A204.1 (cell line): ENCODE measurements around the gene MYOM1.
"Not testable (repeated sequence)": the region's sequence is repeated elsewhere in the genome, so short reads cannot be mapped to it uniquely, and the experiment has no call there.

Experiments
- FAIRE-seq: peaks from 2 replicates; lab custom pipeline; 2012; peaks lifted over from hg19 to GRCh38; lab: Jason Lieb, UNC

MYOM1 gene

DNA sequence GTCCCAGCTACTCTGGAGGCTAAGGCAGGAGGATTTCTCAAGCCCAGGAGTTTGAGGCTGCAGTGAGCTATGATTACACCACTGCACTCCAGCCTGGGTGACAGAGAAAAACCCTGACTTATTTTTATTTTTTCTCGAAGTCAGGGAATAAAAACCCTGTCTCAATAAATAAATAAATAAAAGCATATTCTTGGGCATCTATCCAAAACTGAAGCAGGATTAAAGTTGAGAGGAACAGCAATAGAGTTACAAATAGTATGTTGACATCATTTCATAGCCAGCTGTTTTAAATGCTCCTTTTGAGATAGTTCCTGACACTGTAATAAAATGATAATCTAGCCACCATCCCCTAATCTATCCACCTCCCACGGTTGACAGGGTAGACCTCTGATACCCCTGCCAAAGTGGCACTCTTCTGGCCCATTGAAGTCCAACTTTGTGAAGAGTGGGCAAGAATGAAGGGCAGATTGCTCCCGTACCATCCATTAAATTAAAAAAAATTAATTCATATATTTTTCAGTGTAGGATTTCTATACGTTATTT, 164.5 kb downstream of the MYOM1 start:
- FAIRE-seq, result no peak

DNA sequence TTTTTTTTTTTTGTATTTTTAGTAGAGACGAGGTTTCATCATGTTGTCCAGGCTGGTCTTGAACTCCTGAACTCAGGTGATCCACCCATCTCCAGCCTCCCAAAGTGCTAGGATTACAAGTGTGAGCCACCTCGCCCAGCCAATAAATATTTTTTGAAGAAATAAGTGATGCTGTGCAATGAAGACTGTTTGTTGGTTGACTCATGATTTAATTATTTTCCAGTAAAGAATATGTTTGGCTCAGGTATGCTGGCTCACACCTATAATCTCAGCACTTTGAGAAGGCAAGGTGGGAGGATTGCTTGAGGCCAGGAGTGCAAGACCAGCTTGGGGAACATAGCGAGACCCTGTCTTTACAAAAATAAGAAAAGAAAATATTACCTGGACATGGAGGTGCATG, 165.0 kb downstream of the MYOM1 start:
- FAIRE-seq, result no peak

DNA sequence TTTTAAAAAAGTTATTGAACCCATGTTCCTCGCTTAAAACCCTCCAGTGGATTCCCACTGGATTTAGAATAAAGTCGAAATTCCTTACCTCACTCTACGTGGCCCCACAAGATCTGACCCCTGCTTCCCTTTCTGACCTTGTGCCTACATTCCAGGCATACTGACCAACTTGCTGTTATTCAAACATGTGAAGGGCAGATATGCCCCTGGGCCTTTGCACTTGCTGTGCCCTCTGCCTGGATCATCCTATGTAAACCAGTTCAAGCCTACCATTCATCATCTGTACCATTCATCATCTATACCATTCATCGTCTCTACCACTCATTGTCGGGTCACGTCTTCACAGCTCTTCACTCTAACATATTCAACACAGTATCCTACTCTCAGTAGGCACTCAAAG, 165.6 kb downstream of the MYOM1 start:
- no peak for FAIRE-seq

DNA sequence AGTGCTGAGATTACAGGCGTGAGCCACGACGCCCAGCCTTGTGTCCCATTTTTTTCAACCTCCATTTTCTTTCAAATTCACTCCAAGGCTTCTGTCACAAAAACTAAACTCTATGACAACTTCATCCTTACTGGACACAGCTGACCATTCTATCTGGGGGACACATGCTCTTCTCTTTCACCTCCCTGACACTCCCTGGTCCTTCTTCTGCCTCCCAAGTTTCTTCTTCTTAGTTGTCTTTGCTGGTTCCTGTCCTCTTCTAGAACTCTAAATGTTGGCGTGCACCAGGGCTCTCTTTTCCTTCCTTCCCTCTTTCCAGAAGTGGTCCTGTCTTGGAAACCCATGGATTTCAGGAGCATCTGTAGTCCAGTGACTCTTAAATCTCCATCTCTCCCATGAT, 166.7 kb downstream of the MYOM1 start:
- no peak for FAIRE-seq

DNA sequence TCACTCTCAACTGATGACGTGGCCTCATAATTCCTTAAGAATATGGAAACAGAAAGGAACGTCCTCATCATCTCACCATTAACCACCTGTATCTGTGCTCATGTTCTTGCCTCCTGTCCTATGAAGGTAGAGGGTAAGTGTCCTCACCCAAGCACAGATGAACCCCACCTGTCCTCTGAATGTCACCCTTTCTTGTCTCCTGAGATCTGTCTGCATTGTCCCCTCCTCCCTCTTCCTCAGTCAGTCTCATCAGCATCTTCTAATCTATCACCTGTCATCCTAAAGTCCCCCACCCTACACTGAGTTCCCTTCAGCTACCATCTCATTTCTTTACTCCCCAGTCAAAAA, 167.4 kb downstream of the MYOM1 start:
- no peak for FAIRE-seq

DNA sequence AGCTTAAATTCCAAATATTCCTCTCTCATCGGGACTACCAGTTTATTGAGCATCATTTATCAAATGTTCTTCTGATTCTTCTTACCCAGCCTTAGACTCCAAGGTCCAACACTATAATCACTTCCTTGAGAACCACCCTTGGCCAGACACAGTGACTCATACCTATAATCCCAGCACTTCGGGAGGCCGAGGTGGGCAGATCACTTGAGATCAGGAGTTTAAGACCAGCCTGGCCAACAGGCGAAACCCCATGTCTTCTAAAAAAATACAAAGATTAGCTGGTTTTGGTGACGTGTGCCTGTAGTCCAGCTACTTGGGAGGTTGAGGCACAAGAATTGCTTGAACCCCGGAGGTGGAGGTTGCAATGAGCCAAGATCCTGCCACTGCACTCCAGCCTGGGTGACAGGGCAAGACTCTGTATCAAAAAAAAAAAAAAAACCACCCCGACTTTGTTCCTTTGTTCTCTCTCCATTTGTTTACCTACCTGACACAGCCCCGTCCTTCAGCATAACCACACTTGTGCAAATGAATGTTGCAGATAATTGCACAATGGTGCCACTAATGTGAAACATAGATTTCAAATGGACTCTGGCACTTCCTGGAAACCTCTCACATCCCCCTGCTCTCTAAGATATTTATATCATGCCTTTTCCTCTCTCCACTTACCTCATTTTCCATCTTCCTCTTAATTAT, 167.9 kb downstream of the MYOM1 start:
- no peak for FAIRE-seq

DNA sequence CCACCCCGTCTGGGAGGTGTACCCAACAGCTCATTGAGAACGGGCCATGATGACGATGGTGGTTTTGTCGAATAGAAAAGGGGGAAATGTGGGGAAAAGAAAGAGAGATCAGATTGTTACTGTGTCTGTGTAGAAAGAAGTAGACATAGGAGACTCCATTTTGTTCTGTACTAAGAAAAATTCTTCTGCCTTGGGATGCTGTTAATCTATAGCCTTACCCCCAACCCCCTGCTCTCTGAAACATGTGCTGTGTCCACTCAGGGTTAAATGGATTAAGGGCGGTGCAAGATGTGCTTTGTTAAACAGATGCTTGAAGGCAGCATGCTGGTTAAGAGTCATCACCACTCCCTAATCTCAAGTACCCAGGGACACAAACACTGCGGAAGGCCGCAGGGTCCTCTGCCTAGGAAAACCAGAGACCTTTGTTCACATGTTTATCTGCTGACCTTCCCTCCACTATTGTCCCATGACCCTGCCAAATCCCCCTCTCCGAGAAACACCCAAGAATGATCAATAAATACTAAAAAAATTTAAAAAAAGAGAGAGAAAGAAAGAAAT, 169.8 kb downstream of the MYOM1 start:
- FAIRE-seq, result not testable (repeated sequence)

DNA sequence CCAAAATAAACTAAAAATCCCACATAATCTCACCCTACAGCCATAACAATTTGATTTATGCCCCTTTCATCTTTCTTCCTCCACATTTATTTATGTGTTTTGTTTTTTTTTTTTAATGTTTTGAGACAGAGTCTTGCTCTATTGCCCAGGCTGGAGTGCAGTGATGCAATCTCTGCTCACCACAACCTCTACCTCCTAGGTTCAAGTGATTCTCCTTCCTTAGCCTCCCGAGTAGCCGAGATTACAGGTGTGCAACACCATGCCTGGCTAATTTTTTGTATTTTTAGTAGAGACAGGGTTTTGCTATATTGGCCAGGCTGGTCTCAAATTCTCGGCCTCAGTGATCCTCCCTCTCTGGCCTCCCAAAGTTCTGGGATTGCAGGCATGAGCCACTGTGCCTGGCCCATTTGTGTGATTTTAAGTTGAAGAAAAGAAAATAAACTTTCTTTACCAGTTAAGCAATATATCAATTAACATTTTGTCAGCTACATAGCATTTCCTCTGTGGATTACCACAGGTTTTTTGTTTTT, 170.9 kb downstream of the MYOM1 start:
- no peak for FAIRE-seq

DNA sequence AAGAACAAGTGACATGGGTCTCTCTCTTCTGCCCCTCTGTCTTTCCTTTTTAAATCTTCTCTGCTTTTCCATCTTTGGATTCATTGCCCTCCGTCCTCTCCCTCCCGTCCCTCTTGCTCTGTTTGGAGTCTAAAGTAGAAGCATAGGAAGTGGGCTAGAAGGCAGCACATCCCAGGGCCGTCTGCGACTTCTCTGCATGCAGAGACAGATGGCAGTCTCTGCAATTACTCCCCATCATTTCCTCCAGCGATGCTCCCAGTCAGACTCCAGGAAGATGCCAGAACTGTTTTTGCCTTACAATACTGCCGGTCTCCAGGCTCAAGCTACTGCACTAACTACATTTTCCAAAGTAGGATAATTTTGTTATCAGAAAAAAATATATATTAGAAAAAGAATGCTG, 171.6 kb downstream of the MYOM1 start:
- no peak for FAIRE-seq

DNA sequence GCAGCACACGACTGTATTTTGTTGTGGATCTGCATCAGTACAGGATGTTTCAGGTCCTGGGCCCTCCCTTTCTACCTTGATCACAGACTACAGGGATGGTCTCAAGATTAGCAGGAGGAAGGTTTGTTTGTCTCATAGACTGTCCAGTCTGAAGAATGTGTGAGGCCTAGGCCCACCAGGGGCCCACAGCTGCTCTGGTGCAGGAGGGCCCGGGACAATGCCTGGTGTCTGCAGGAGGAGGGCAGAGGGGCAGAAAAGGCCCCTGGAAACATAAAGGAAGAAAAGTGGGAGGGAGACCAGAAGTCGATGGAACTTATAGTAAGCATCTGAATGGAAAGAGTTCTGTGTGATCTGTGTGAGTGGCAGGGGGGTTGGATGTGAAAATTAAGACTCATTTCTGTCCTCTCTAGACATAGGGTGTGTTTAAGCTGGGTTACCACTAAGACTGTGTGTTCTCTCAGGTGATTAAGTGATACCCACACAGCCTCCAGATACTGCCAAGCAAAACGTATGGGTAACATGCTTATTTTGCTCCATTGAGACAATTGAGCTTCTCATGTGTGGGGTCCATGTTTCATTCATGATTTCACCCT, 173.5 kb downstream of the MYOM1 start:
- FAIRE-seq, result no peak

DNA sequence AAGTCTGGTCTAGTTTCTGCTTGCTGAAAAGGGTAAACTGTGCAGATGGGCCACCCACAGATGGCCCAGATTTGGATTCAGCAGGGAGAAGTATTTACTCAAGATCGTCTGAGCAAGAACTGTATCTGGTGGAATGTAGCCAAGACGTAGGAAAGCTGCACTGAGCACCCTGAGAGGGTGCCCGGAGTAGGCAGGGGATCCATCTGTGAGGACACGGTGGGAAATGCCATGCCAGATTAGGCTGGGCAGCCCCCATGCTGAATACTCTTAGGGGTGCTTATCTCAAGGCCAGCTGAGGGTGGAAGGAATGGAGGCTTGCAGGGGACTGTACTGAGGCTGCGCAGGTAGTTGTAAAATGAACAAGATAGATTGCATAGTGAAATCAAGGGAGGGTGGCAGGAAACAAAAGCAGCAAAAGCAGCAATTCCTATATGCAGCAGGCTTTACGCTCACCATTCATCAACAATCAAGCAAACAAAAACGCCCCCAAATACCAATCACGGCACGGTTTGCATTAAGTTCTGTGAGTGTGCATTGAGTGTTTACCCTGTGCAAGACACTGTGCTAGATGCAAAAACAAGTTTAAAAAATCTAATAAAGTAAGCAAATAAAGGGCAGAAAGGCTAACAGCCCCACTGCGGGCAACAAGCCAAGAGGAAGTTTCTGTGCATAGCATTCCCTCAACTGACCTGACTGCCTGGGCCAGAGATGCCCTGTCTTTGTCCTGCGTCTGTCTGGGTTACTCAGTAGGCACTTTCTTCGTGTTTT, 174.7 kb downstream of the MYOM1 start:
- no peak for FAIRE-seq

DNA sequence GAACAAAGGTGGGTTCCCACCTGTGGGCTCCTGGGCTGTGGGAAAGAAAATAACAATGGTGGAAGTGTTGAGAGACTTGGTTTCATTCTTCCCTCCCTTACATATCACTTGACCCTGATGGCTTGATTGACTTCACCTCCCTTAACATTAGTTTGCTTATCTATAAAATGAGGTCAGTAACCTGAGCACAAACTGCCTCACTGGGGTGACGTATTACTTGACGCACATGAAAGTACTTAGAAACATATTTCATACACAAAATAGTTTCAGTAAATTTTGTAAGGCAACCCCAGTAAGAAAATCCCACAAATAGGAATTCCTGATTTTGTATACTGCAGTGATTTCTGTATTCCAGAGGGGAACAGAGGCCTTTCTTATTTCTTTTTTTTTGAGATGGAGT, 177.4 kb downstream of the MYOM1 start:
- FAIRE-seq, result no peak

DNA sequence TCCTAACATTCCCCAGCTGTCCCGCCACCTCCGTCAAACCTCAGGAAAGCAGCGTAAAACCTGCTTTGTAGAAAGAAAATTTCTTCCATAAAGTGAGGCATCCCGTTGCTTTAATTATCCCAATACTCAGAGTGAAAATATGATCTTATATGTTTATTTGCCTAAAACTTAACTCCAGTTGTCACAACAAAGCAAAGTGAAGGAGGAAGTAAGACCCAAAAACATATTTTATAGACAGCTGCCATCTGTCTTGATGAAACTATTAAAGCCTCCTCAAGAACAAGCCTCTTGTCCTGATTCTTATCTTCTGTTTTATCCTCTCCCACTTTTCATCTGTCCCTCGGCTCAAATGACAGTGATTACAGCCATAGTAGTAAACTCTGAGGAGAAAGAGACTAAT, 177.9 kb downstream of the MYOM1 start:
- no peak for FAIRE-seq

DNA sequence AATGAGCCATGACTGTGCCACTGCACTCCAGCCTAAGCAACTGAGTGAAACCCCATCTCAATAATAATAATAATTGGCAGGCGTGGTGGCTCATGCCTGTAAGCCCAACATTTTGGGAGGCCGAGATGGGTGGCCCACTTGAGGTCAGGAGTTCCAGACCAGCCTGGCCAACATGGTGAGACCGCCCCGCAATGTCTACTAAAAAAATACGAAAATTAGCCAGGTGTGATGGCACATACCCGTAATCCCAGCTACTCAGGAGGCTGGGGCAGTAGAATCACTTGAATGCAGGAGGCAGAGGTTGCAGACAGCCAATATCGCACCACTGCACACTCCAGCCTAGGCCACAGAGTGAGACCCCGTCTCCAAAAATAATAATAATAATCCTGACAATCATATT, 178.9 kb downstream of the MYOM1 start:
- FAIRE-seq, result no peak

DNA sequence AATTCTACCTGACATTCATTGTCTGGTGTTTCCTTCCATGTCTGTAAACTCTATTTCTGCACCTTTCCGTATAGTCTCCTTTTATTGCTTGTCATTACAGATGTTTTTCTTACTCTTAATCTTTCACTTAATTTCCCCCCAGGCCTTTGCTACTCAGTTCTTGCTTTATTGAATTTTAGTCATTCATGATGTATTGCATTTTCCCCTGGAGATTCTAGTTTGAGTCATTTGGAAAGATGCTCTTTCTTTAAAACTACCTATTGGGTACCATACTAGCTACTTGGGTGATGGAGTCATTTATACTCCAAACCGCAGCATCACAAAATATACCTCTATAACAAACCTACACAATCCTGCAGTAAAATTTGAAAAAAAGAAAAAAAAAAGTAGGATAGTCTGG, 179.6 kb downstream of the MYOM1 start:
- no peak for FAIRE-seq

DNA sequence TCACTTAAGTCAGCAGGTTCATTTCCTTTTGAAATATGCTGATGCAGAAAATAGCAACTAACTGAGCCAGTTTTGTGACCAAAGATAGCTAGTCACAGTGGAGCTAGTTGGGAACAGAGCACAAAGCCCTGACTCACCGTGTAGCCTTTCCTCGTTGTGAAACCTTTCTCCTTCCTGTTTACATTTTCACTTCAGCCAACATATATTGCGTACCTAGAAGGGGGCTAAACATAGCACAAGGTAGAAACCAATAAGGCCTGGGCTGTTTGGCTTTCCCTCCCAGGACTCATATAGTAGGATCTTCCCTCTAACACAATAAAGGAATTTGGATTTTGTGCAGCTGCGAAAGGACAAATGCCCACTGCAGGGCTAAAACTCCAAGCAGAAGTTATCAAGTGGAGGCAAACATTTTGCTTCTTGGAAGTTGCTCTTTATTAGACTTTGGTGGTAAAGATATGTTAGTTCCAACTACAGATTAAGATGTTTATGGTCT, 182.3 kb downstream of the MYOM1 start:
- no peak for FAIRE-seq

DNA sequence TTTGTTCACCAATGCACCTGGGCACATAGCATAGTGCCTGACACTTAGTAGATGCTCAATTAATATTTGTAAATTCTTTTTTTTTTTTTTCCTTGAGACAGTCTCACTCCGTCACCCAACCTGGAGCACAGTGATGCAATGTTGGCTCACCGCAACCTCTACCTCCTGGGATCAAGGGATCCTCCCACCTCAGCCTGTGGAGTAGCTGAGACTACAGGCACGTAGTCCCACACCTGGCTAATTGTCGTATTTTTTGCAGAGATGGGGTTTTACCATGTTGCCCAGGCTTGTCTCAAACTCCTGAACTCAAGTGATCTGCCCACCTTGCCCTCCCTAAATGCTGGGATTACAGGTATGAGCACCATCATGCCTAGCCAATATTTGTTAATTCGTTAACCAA, 183.7 kb downstream of the MYOM1 start:
- FAIRE-seq, result no peak

DNA sequence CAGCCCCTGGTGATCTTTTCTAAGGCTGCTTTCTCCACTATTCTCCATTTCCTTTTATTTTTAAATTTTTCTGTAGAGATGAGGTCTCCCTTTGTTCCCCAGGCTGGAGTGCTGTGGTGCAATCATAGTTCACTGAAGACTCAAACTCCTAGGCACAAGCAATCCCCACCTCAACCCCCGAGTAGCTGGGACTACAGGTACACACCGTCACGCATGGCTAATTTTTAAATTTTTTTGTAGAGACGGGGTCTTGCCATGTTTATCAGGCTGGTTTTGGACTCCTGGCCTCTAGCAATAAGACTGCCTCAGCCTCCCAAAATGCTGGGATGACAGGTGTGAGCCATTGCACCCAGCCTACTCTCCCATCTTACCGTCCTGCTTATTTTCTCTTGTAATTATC, 184.1 kb downstream of the MYOM1 start:
- no peak for FAIRE-seq

DNA sequence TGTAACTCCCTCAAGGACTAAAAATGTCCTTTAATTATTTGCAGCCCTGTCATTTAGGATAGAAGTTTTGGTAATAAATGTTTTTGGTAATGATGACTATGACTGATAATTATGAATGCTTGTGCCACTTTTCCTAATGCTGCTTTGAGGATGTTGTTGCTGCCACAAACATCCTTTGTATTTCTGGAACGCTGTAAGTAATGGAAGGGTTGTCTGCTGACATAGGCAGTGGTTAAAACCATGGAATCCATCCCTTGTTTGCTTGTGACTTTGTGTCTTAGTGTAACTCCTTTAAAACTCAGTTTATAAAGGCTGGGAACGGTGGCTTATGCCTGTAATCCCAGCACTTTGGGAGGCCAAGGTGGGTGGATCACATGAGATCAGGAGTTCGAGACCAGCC, 187.0 kb downstream of the MYOM1 start:
- FAIRE-seq, result no peak

DNA sequence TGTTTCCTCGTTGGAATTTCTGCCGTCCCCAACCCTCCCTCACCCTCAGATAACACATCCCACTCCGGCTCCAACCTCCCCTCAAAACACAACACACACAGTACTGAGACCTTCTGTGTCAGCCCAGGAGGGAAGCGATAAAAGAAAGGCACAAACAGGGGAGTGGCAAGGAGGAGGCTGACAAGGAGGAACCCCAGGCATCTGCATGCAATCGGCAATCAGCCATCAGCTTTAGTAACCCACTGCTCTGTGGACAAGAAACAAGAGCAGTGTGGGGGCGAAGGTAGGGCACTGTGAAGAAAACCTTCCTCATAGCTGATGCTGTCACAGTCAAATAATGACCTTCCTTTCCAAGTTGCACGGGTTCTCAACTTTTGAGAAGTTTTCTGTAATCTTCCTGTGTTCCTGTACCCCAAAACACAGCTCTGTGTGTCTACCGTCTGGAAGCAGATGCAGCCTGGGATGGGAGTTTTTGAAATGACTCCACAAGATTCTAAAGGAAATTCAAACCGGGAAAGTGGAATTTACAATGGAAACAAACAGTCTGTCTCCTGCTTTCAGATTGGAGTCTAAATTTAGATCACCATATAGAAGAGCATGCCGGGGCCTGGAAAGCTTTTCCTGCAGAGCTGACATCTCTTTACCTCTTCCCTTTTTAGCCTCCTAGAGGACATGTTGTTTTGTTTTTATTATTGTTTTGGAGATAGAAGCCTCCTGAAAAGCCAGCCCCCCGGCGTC, 190.4 kb downstream of the MYOM1 start:
- FAIRE-seq, result no peak

DNA sequence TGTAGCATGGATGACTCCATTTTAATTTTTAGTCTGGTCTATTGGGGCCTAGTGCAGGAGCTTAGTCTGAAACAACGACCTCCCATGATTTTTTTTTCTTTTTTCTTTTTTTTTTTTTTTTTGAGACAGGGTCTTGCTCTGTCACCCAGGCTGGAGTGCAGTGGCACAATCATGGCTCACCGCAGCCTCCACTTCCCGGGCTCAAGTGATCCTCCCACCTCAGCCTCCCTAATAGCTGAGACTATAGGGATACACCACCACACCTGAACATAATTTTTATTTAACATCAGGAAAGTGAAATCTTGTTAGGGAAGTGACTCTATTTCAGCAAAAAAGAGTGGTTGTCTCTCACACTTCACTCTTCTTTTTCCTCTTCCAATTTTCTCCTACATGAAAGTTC, 191.7 kb downstream of the MYOM1 start:
- not testable (repeated sequence) for FAIRE-seq

DNA sequence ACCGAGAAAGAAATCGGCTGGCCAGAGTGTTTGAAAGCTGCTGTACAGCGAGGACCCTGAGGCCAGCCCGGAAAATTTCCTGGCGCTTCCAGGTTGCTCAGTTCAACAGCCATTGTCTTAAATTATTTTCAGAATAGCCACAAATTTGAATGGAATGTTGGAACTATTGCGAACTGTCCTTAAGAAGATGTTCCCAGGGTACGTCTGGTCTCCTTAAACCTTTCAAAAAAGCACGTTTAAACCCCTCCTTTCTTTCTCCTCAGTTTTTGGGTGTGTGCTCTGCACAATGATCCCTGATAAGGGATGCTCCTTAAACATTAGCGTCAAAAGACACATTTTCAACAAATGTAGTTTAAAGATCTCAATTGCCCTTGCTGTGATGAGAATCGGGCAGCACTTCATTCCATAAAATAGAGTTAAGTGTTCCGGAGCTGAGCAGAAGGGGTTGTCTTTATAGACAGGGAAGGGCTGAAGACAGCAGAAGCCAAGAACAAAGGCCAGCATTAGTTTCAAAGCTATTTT, 192.3 kb downstream of the MYOM1 start:
- FAIRE-seq, result no peak
